ENCODE results near the gene PRSS48. TPM values are rescaled to one million over a fixed set of nuclear protein-coding genes. Genes with fewer than 3 reads are reported as not detected.

Gene PRSS48
- polyA plus RNA-seq, 1 donor from 2014 or later = not detected

DNA sequence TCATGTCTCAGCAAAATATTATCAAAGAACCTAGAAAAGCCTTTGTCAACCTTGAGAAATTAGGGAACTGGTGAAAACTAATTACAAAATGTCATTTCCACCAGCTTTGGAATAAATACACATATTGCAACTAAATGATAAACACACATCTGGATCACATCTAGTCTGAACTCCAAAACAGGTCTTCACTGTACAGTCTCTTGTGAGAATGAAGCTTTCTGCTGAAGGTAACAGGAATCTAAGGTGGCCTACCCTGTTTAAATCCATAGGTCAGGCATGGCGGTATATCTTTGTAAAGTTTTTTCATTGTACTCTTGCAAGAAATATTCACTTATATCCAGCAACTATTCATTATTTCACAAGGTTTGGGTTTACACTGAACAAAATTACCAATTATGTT lies 46.7 kb downstream of the PRSS48 start:
- no peaks in the 10 kb centered on the region for H3F3A ChIP-seq (ENCODE audit: insufficient read depth, low read length, poor library complexity, severe bottlenecking)
- TF ChIP-seq TAF1 (IDR thresholded peaks at IDR 0.05; ENCODE audit: low read depth) (no peak), RAD21 (conservative IDR thresholded peaks at IDR 0.05) (no peak), SMC3 (conservative IDR thresholded peaks at IDR 0.05; ENCODE audit: poor library complexity) (no peak), EZH2 (IDR thresholded peaks at IDR 0.05; ENCODE audit: borderline replicate concordance, insufficient read depth, low read length, poor library complexity, severe bottlenecking) (no peak), POLR2AphosphoS5 (IDR thresholded peaks at IDR 0.05) (no peak), EP300 (conservative IDR thresholded peaks at IDR 0.05; ENCODE audit: poor library complexity, severe bottlenecking) (no peak), MXI1 (conservative IDR thresholded peaks at IDR 0.05; ENCODE audit: poor library complexity, severe bottlenecking) (no peak)
- TF ChIP-seq, protein P1, sequence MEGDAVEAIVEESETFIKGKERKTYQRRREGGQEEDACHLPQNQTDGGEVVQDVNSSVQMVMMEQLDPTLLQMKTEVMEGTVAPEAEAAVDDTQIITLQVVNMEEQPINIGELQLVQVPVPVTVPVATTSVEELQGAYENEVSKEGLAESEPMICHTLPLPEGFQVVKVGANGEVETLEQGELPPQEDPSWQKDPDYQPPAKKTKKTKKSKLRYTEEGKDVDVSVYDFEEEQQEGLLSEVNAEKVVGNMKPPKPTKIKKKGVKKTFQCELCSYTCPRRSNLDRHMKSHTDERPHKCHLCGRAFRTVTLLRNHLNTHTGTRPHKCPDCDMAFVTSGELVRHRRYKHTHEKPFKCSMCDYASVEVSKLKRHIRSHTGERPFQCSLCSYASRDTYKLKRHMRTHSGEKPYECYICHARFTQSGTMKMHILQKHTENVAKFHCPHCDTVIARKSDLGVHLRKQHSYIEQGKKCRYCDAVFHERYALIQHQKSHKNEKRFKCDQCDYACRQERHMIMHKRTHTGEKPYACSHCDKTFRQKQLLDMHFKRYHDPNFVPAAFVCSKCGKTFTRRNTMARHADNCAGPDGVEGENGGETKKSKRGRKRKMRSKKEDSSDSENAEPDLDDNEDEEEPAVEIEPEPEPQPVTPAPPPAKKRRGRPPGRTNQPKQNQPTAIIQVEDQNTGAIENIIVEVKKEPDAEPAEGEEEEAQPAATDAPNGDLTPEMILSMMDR (IDR thresholded peaks at IDR 0.05; ENCODE audit: poor library complexity, severe bottlenecking) = no peak
- TF ChIP-seq, protein P2, sequence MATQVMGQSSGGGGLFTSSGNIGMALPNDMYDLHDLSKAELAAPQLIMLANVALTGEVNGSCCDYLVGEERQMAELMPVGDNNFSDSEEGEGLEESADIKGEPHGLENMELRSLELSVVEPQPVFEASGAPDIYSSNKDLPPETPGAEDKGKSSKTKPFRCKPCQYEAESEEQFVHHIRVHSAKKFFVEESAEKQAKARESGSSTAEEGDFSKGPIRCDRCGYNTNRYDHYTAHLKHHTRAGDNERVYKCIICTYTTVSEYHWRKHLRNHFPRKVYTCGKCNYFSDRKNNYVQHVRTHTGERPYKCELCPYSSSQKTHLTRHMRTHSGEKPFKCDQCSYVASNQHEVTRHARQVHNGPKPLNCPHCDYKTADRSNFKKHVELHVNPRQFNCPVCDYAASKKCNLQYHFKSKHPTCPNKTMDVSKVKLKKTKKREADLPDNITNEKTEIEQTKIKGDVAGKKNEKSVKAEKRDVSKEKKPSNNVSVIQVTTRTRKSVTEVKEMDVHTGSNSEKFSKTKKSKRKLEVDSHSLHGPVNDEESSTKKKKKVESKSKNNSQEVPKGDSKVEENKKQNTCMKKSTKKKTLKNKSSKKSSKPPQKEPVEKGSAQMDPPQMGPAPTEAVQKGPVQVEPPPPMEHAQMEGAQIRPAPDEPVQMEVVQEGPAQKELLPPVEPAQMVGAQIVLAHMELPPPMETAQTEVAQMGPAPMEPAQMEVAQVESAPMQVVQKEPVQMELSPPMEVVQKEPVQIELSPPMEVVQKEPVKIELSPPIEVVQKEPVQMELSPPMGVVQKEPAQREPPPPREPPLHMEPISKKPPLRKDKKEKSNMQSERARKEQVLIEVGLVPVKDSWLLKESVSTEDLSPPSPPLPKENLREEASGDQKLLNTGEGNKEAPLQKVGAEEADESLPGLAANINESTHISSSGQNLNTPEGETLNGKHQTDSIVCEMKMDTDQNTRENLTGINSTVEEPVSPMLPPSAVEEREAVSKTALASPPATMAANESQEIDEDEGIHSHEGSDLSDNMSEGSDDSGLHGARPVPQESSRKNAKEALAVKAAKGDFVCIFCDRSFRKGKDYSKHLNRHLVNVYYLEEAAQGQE (IDR thresholded peaks at IDR 0.05; ENCODE audit: borderline replicate concordance) = no peak
- peaks cover 39% of the 10 kb centered on the region for H3K27me3 ChIP-seq (ENCODE audit: insufficient read depth, low read depth, low read length)
- H3K27ac ChIP-seq (ENCODE audit: low read length) = no peak overlapping the region
- H2AFZ ChIP-seq (ENCODE audit: low read depth, low read length) = no peak overlapping the region
- no peaks in the 10 kb centered on the region for H3K9me3 ChIP-seq (ENCODE audit: low read length)
- no peak overlapping the region for H3K9ac ChIP-seq (ENCODE audit: low read length)
- H3K9me2 ChIP-seq (ENCODE audit: insufficient read depth, low read length) = no peaks in the 10 kb centered on the region
- H3K79me2 ChIP-seq (replicated peaks; ENCODE audit: insufficient read depth, low read length) = no peaks in the 10 kb centered on the region
- H3K4me3 ChIP-seq (ENCODE audit: low read length) = no peak overlapping the region
- H3K36me3 ChIP-seq (ENCODE audit: insufficient read depth, low read length) = no peaks in the 10 kb centered on the region
- no peaks in the 10 kb centered on the region for H4K20me1 ChIP-seq (ENCODE audit: insufficient read depth)
- no peak overlapping the region for H3K4me2 ChIP-seq (ENCODE audit: low read length)

DNA sequence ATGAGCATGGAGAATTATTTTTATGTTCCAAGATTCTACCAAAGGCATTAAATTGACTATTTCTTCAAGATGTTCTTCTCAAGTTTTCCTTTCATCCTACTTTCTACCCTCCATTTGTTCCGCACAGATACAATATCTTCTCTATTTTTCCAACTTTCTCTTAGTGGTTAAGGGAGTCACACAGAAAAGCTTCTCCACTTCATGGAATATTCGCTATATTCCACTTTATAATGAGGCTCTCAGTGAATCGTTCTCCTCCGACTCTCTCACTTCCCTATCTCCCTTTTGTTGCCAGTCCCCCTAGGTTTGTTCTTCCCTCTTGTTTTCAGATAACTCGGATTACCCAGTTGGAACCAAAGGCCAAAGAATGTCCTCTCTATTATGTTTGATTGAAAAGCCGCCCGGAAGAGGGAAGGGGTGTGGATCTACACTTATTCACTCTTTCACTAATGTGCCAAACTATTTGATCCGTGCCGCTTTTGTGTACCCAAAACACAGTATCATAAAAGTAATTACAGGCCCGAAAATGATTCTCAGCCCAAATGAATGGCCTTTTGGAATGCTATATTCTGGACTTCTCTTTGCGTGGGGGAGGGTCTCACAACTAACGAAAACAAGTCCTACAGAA lies 47.3 kb downstream of the PRSS48 start:
- no peaks in the 10 kb centered on the region for H4K20me1 ChIP-seq (ENCODE audit: insufficient read depth)
- no peak overlapping the region for H3K9ac ChIP-seq (ENCODE audit: low read length)
- H3K36me3 ChIP-seq (ENCODE audit: insufficient read depth, low read length) = no peaks in the 10 kb centered on the region
- H2AFZ ChIP-seq (ENCODE audit: low read depth, low read length) = no peak overlapping the region
- H3F3A ChIP-seq (ENCODE audit: insufficient read depth, low read length, poor library complexity, severe bottlenecking) = no peaks in the 10 kb centered on the region
- H3K79me2 ChIP-seq (replicated peaks; ENCODE audit: insufficient read depth, low read length) = no peaks in the 10 kb centered on the region
- H3K4me2 ChIP-seq (ENCODE audit: low read length) = no peak overlapping the region
- no peaks in the 10 kb centered on the region for H3K9me2 ChIP-seq (ENCODE audit: insufficient read depth, low read length)
- peaks cover 39% of the 10 kb centered on the region for H3K27me3 ChIP-seq (ENCODE audit: insufficient read depth, low read depth, low read length)
- H3K27ac ChIP-seq (ENCODE audit: low read length) = no peak overlapping the region
- peak overlapping the region; percentile 71 for H3K4me3 ChIP-seq (ENCODE audit: low read length)
- TF ChIP-seq, protein P1 (IDR thresholded peaks at IDR 0.05; ENCODE audit: poor library complexity, severe bottlenecking) = no peak
- TF ChIP-seq MXI1 (conservative IDR thresholded peaks at IDR 0.05; ENCODE audit: poor library complexity, severe bottlenecking) (no peak), TAF1 (IDR thresholded peaks at IDR 0.05; ENCODE audit: low read depth) (no peak), SMC3 (conservative IDR thresholded peaks at IDR 0.05; ENCODE audit: poor library complexity) (no peak), EP300 (conservative IDR thresholded peaks at IDR 0.05; ENCODE audit: poor library complexity, severe bottlenecking) (no peak)
- H3K9me3 ChIP-seq (ENCODE audit: low read length) = no peaks in the 10 kb centered on the region

Measured in neural cell (in vitro differentiated cells).